Stimulated activated naive B cell treated with anti-CD40 and anti-IgM and Interleukin-4, amounts not matched to agents 10 μg/mL and 1 μg/mL and 100 μg/mL, for 72 hours (primary cell): ENCODE data around the gene MRPL22.
"Not testable (repeated sequence)": the region's sequence is repeated elsewhere in the genome, so short reads cannot be mapped to it uniquely, and the experiment has no call there.

Source experiments
- ATAC-seq, 2 donors: fragments of 150-1000 bp; cut with Tn5 transposase; replicated peaks; 2 replicates each; pipeline ENCODE4 v1.10.0; 2021; ENCODE audit warnings: moderate library complexity in 1 of 2
- DNase-seq: peaks from one replicate; pipeline ENCODE4 v3.0.0; 2021
- H3K27ac Mint-ChIP-seq: one replicate; pipeline ENCODE4 v1.8.0; 2022; ENCODE audit warnings: mild to moderate bottlenecking, mixed read lengths
- H3K27me3 Mint-ChIP-seq, 2 donors: one replicate each; pipeline ENCODE4 v1.8.0; 2022; ENCODE audit warnings: mixed read lengths in 2 of 2
- H3K36me3 Mint-ChIP-seq, 2 donors: one replicate each; pipeline ENCODE4 v1.8.0; 2022; ENCODE audit warnings: mixed read lengths in 2 of 2, mild to moderate bottlenecking in 1 of 2
- H3K4me1 Mint-ChIP-seq, 2 donors: one replicate each; pipeline ENCODE4 v1.8.0; 2022; ENCODE audit warnings: mixed read lengths in 2 of 2, mild to moderate bottlenecking in 1 of 2
- H3K4me3 Mint-ChIP-seq, 2 donors: one replicate each; pipeline ENCODE4 v1.8.0; 2022; ENCODE audit warnings: mild to moderate bottlenecking in 2 of 2, mixed read lengths in 2 of 2, moderate library complexity in 1 of 2
- H3K9me3 Mint-ChIP-seq, 2 donors: one replicate each; pipeline ENCODE4 v1.8.0; 2022; ENCODE audit warnings: mixed read lengths in 2 of 2, mild to moderate bottlenecking in 1 of 2

The MRPL22 gene

DNA sequence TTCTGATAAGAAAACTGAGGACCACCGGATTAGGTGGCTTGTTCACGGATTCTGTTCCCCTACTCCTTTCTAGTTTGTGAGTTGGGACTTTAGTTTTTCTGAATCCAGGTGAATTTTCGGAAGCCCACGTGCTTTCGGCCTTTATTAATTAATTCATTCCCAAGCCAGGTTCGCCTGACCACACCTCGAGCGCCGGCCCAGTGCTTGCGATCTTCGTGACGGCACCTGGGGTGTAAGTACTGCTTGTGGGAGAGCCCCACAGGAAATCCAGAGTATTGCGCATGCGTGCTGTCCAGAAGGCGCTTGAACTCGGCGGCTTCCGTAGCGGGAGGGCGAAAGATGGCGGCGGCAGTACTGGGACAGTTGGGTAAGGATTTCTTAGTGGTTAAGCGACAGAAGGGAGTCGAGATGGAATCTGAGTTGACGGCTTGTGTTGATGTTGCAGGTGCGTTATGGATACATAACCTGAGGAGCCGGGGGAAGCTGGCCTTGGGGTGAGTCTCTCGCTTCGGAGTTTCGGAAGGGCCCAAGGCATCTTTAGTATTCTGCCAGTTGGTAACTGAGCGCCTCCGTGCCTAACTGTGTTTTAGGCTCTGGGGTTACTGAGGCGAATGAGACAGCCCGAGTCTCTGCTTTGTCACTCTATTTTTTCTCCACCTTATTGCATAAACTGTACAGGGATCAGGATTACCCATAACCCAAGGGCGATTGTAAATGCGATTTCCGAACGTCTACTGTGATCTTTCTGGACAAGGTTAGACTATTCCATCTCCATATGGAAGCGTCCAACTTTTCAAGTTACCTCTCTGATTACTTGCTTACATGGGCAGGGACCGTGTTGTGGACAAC is at the start of gene MRPL22:
MRPL22 (plus strand) TSS at position 302 of the 849 bp plus-strand sequence; CDS start at position 340, 38 bp downstream.
- Mint-ChIP-seq H3K4me3 (peak within 1 kb of the TSS; percentile 96 to 100), H3K27ac (peak within 1 kb of the TSS; percentile 96), H3K9me3 (no peaks in the 10 kb centered on the region), H3K4me1 (peaks cover 15 to 31% of the 10 kb centered on the region in 2 donors), H3K36me3 (peaks cover 3 to 7% of the 10 kb centered on the region in 2 donors), H3K27me3 (no peaks in the 10 kb centered on the region)
- peak; percentile 69 to 71 for ATAC-seq
- peak; percentile 94 for DNase-seq

GRCh38 chr5:154892369-154892771 is 48.5 kb upstream of the MRPL22 start:
- DNase-seq: no peak
- H3K4me1 Mint-ChIP-seq: no peaks in the 10 kb centered on the region
- peaks cover 3% of the 10 kb centered on the region in 2 donors for H3K9me3 Mint-ChIP-seq
- ATAC-seq: no peak
- H3K27ac Mint-ChIP-seq: no peak overlapping the region
- H3K36me3 Mint-ChIP-seq: peaks cover 66 to 69% of the 10 kb centered on the region in 2 donors
- no peaks in the 10 kb centered on the region for H3K27me3 Mint-ChIP-seq
- H3K4me3 Mint-ChIP-seq: no peak overlapping the region

DNA sequence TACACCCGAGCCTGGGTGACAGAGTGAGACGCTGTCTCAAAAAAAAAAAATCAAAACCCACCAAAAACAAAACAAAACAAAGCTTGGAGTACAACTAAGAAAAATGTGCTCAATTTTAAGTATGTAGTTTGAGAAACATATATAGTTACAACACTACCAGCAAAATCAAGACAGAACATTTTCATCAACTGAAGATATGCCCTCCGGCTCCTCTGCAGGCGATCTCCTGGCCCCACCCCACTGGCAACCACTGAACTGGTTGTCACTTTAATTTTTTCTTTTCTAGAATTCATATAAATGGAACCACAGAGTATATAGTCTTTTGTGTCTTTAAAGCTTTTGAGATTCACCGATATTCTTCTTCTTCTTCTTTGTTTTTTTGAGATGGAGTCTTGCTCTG is 47.5 kb upstream of the MRPL22 start:
- Mint-ChIP-seq H3K36me3 (peaks cover 62 to 66% of the 10 kb centered on the region in 2 donors), H3K27me3 (no peaks in the 10 kb centered on the region), H3K27ac (no peak overlapping the region), H3K9me3 (no peaks in the 10 kb centered on the region), H3K4me3 (no peak overlapping the region), H3K4me1 (no peaks in the 10 kb centered on the region)
- DNase-seq (no peak), ATAC-seq (no peak)

DNA sequence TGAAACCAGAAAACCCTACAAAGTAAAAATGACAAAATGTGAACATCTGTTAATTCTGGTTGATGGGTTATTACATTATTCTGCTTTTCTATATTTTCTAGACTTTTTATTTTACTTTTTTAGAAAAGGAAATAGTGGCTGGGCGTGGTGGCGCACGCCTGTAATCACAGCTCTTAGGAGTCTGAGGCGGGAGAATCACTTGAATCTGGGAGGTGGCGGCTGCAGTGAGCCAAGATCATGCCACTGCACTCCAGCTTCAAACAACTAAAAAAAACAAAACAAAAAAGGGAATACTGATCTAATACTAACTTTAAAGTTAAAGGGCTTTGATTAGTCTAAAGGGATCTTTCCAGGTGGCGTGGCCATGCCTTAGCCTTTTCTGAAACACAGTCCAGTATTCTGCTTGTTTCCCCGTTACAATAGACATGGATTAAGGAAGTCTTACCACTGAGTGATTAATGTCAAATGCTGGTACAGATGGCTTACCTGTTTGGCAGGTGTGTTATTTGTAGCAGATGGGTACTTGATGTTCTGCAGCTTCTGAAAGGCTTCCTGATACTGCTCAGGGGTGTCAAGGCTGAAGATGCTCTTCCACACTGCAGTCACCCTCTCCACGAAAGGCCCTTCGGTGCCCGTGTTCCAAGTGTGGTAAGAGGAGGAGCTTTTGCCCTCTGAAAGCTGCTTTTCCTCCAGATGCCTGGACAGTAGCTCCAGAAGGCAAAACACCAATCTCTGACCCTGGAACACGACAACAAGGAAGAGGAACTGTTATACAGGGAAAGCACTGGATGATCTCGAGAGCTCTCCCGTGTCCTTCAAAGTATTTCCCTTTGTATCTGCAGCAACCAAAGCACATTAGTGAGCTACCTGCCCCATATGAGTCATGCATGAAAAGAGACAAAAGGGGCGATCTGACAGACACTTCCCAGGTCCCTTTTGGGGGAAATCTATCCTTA is 45.0 kb upstream of the MRPL22 start:
- DNase-seq (no peak), ATAC-seq (no peak)
- no peak overlapping the region for H3K4me3 Mint-ChIP-seq
- H3K36me3 Mint-ChIP-seq: peaks cover 51 to 66% of the 10 kb centered on the region in 2 donors
- no peak overlapping the region for H3K27ac Mint-ChIP-seq
- H3K4me1 Mint-ChIP-seq: no peaks in the 10 kb centered on the region
- no peaks in the 10 kb centered on the region for H3K27me3 Mint-ChIP-seq
- H3K9me3 Mint-ChIP-seq: no peaks in the 10 kb centered on the region

DNA sequence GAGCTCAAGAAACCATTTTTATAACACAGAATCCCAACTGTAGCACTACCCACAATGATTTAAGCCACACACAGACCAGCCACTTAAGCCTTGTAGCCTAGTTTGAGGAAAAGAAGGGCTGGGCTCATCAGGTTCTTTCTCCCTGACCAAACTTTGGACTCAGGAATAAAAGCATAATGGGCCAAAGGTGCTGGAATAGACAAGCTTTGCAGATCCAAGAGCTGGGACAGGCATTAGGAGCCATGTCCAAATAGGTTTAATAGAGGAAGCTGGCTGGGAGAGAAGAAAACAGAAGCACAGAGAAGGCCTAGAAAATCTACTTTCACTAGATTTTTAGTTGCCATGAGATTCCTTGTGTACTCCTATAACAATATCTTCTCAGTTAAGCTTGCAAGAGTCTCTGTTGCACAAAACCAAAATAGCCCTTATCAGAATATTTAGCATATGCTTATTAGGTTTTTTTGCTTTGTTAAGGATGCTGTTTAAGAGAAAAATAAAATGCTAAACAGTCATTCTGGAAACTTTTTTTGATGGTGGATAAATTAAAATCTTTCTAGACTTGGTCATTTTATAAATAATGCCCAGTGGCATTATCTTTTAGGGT is 44.2 kb upstream of the MRPL22 start:
- H3K36me3 Mint-ChIP-seq: peaks cover 45 to 61% of the 10 kb centered on the region in 2 donors
- H3K27me3 Mint-ChIP-seq: no peaks in the 10 kb centered on the region
- no peak overlapping the region for H3K4me3 Mint-ChIP-seq
- DNase-seq (no peak), ATAC-seq (no peak)
- no peaks in the 10 kb centered on the region for H3K9me3 Mint-ChIP-seq
- H3K27ac Mint-ChIP-seq: no peak overlapping the region
- H3K4me1 Mint-ChIP-seq: no peaks in the 10 kb centered on the region

DNA sequence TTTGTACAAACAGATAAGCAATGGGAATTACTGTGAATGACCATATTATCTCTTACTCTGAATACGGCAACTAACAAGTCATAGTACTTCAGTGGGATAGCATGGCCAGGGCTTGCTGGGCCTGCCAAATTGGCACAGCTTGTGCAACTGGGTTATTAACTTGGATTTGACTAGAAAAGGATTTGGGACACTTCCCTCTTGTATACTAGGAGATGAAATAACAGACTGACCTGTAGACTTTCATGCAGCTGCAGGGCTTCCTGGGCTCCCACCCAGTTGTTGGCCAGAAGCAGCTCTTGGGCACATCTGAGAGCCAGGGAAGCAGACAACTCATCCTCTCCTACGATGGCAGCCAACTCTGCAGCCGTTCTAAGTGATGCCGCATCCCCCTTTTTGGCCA is 42.7 kb upstream of the MRPL22 start:
- Mint-ChIP-seq H3K4me1 (no peaks in the 10 kb centered on the region), H3K27ac (no peak overlapping the region), H3K9me3 (no peaks in the 10 kb centered on the region), H3K36me3 (peaks cover 44 to 62% of the 10 kb centered on the region in 2 donors), H3K27me3 (no peaks in the 10 kb centered on the region), H3K4me3 (no peak overlapping the region)
- DNase-seq (no peak), ATAC-seq (no peak)

DNA sequence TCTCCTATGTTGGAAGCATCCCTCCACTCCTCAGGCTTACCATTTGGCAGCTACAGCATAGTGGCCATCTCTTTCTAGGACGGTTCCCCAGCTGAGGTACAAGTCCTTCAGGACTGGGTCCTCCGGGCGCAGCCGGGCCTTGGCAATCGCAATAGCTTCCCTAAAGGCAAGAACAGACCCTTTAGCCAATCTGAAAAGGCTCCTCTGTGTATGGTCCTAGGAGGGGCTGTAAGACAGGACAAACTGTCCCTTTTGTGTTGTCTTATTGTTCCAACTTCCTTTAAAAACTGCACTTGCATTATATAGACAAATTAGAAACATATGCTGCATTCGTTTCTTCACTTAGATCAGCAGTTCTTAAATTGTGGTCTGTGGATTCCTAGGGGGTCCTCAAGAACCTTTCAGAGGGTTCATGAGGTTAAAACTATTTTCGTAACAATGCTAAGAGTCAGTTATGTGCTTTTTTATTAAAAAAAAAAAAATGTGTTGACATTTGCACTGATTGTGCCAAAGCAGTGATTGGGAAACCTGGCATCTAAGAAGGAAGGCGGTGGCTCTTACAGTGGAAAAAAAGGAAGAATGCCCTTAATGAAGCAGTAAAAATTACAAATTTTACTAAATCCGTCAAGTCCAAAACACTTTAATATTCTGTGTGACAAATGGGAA is 41.6 kb upstream of the MRPL22 start:
- H3K9me3 Mint-ChIP-seq: no peaks in the 10 kb centered on the region
- H3K27me3 Mint-ChIP-seq: no peaks in the 10 kb centered on the region
- H3K36me3 Mint-ChIP-seq: peaks cover 41 to 60% of the 10 kb centered on the region in 2 donors
- H3K4me1 Mint-ChIP-seq: no peaks in the 10 kb centered on the region
- ATAC-seq: no peak
- no peak for DNase-seq
- H3K4me3 Mint-ChIP-seq: no peak overlapping the region
- peak overlapping the region; percentile 53 for H3K27ac Mint-ChIP-seq

GRCh38 chr5:154900066-154900465 is 40.8 kb upstream of the MRPL22 start:
- ATAC-seq: no peak
- no peak for DNase-seq
- Mint-ChIP-seq H3K4me1 (no peaks in the 10 kb centered on the region), H3K4me3 (no peak overlapping the region), H3K27me3 (no peaks in the 10 kb centered on the region), H3K27ac (no peak overlapping the region), H3K36me3 (peaks cover 40 to 61% of the 10 kb centered on the region in 2 donors), H3K9me3 (no peaks in the 10 kb centered on the region)

- peaks cover 36 to 53% of the 10 kb centered on the region in 2 donors for H3K36me3 Mint-ChIP-seq
- DNase-seq: no peak
These were observed 39.6 kb upstream of the MRPL22 start for GRCh38 chr5:154901276-154901675.

DNA sequence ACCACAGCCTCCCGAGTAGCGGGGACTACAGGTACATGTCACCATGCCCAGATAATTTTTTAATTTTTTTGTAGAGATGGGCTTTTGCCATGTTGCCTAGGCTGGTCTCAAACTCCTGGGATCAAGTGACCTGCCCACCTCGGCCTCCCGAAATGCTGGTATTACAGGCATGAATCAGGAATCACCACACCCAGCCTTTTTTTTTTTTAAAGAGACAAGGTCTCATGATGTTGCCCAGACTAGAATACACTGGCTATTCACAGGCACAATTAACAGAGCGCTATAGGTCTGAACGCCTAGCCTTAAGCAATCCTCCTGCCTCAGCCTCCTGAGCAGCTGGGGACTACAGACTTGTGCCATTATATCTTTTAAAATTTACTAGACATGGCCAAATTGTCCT is 39.0 kb upstream of the MRPL22 start:
- no peaks in the 10 kb centered on the region for H3K27me3 Mint-ChIP-seq

More at GRCh38 chr5:154901276-154901675, 39.6 kb upstream of the MRPL22 start:
- Mint-ChIP-seq H3K27ac (no peak overlapping the region), H3K27me3 (no peaks in the 10 kb centered on the region), H3K9me3 (no peaks in the 10 kb centered on the region), H3K4me3 (no peak overlapping the region), H3K4me1 (no peaks in the 10 kb centered on the region)
- no peak for ATAC-seq

GRCh38 chr5:154905601-154906000 is 35.3 kb upstream of the MRPL22 start:
- not testable (repeated sequence) for H3K27ac Mint-ChIP-seq, DNase-seq, ATAC-seq, H3K4me3 Mint-ChIP-seq, H3K4me1 Mint-ChIP-seq, H3K9me3 Mint-ChIP-seq, H3K27me3 Mint-ChIP-seq
- H3K36me3 Mint-ChIP-seq: peaks cover 34 to 47% of the 10 kb centered on the region in 2 donors

More for the DNA sequence above, 39.0 kb upstream of the MRPL22 start:
- Mint-ChIP-seq H3K4me3 (no peak overlapping the region), H3K4me1 (no peaks in the 10 kb centered on the region), H3K36me3 (peaks cover 35 to 57% of the 10 kb centered on the region in 2 donors), H3K27ac (no peak overlapping the region), H3K9me3 (no peaks in the 10 kb centered on the region)
- DNase-seq: no peak
- no peak for ATAC-seq

DNA sequence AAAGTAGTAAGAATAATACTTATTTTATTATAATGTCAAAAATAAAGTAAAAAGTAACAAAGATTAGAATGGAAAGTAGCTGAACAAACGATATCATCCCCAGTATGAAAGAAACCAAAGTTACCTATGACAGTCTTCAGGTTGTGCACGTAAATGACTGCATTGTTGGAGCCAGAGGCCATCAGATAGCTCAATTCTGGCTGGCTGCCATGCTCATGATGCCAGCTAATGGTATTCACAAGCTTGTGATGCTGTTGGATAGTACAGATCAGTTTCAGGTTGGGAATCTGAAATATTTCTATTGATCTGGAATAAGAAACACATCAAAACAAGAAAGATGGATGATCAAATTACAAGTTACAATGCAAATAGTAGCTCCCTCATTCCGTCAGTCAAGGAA is 24.0 kb upstream of the MRPL22 start:
- no peaks in the 10 kb centered on the region for H3K9me3 Mint-ChIP-seq
- H3K4me1 Mint-ChIP-seq: no peaks in the 10 kb centered on the region
- no peak for DNase-seq
- peaks cover 13 to 34% of the 10 kb centered on the region in 2 donors for H3K36me3 Mint-ChIP-seq
- H3K27me3 Mint-ChIP-seq: no peaks in the 10 kb centered on the region
- H3K4me3 Mint-ChIP-seq: no peak overlapping the region
- no peak overlapping the region for H3K27ac Mint-ChIP-seq
- ATAC-seq: no peak

DNA sequence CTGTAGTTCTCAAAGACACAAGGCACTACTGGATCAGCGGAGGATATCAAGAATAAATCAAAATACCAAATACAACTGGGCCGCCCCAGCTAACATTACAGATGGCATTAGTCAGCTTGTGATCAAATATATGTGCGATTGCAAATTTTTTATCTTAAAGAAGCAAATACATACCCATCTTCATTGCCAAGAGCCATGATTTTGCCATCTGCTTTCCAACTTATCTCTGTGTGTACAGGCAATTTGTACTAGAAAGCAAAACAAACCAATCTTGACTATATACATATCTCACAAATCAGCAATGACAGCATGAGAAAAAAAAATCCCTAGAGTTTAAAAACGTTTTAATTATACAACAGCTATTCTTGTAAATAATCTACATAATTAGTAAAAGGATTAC is 23.1 kb upstream of the MRPL22 start:
- peak overlapping the region; percentile 9 for H3K27ac Mint-ChIP-seq
- H3K9me3 Mint-ChIP-seq: no peaks in the 10 kb centered on the region
- H3K36me3 Mint-ChIP-seq: peaks cover 11 to 27% of the 10 kb centered on the region in 2 donors
- no peaks in the 10 kb centered on the region for H3K27me3 Mint-ChIP-seq
- no peak overlapping the region for H3K4me3 Mint-ChIP-seq
- ATAC-seq: no peak
- no peak for DNase-seq
- no peaks in the 10 kb centered on the region for H3K4me1 Mint-ChIP-seq
